Hepatocyte (in vitro differentiated cells): ENCODE data around the gene PI4KA. TPM values are rescaled to one million over a fixed set of nuclear protein-coding genes. Genes with fewer than 3 reads are reported as not detected.

Experiments
- DNase-seq: peaks from one replicate; pipeline ENCODE4 v3.0.0-alpha.2; 2016; ENCODE audit warnings: low spot score
- H2AFZ ChIP-seq: fragments of 200-600 bp; sonication (generic); 2 replicates; pipeline ENCODE4 v1.6.0; 2016; ENCODE audit warnings: antibody characterized with exemption, mild to moderate bottlenecking
- H3K27ac ChIP-seq: fragments of 200-600 bp; sonication (generic); 2 replicates; pipeline ENCODE4 v1.5.1; 2016; ENCODE audit warnings: mild to moderate bottlenecking
- H3K27me3 ChIP-seq: fragments of 200-600 bp; sonication (generic); 2 replicates; pipeline ENCODE4 v1.6.1; 2016
- H3K36me3 ChIP-seq: fragments of 200-600 bp; sonication (generic); replicated peaks from 2 replicates; pipeline ENCODE4 v1.5.1; 2016; ENCODE audit warnings: low read depth; ENCODE audit not compliant: insufficient read depth
- H3K4me1 ChIP-seq: fragments of 200-600 bp; sonication (generic); 2 replicates; pipeline ENCODE4 v1.5.1; 2016; ENCODE audit warnings: mild to moderate bottlenecking, moderate library complexity; ENCODE audit not compliant: insufficient read depth
- H3K4me2 ChIP-seq: fragments of 200-600 bp; sonication (generic); 2 replicates; pipeline ENCODE4 v1.6.0; 2016
- H3K4me3 ChIP-seq: fragments of 200-600 bp; sonication (generic); 2 replicates; pipeline ENCODE4 v1.5.1; 2016; ENCODE audit warnings: mild to moderate bottlenecking
- H3K79me2 ChIP-seq: fragments of 200-600 bp; sonication (generic); 2 replicates; pipeline ENCODE4 v1.6.0; 2017; ENCODE audit warnings: mild to moderate bottlenecking
- H3K9me2 ChIP-seq: fragments of 200-600 bp; sonication (generic); replicated peaks from 2 replicates; pipeline ENCODE4 v1.6.0; 2017; ENCODE audit warnings: mild to moderate bottlenecking; ENCODE audit not compliant: insufficient read depth
- H3K9me3 ChIP-seq: fragments of 200-600 bp; sonication (generic); 2 replicates; pipeline ENCODE4 v1.5.1; 2016; ENCODE audit warnings: low read depth, mild to moderate bottlenecking
- H4K20me1 ChIP-seq: fragments of 200-600 bp; sonication (generic); 2 replicates; pipeline ENCODE4 v1.6.0; 2016; ENCODE audit warnings: mild to moderate bottlenecking; ENCODE audit not compliant: insufficient read depth, poor library complexity, severe bottlenecking
- EZH2 ChIP-seq: fragments of 200-600 bp; sonication (generic); IDR thresholded peaks from 2 replicates; pipeline ENCODE4 v1.6.1; 2016; ENCODE audit warnings: antibody characterized with exemption, mild to moderate bottlenecking, borderline replicate concordance
- EZH2phosphoT487 ChIP-seq: fragments of 200-600 bp; sonication (generic); IDR thresholded peaks from one replicate; pipeline ENCODE4 v1.6.1; 2018; ENCODE audit warnings: antibody characterized with exemption, mild to moderate bottlenecking, low read depth, moderate library complexity; ENCODE audit not compliant: unreplicated experiment, severe bottlenecking
- WGBS: methylation state at CpG from one replicate; pipeline ENCODE4 v1.1.6; 2016; ENCODE audit warnings: low lambda C conversion rate; ENCODE audit errors: missing lambda C conversion rate; 5-methylcytosine and 5-hydroxymethylcytosine counted together
- polyA plus RNA-seq: library from polyadenylated mRNA; unstranded; fragments of >200 nt; fragmentation: Nextera tagmentation; extraction: Ambion mirVana; gene quantifications from 2 replicates; pipeline ENCODE4 v1.2.1, GENCODE V29; 2016
- total RNA-seq: library from RNA; depleted of rRNA; stranded (reverse); fragments of >200 nt; gene quantifications from 2 replicates; pipeline ENCODE4 v1.2.3, GENCODE V29; 2014
- TF ChIP-seq, protein P1 (sequence below): fragments of 200-600 bp; sonication (generic); IDR thresholded peaks from 2 replicates; pipeline ENCODE4 v1.5.1; 2016; ENCODE audit warnings: antibody characterized with exemption, mild to moderate bottlenecking; ENCODE audit not compliant: poor library complexity

The PI4KA gene
- total and polyA plus RNA-seq, 2 experiments from 2014 or later, result 59.1 to 75.7 TPM

DNA sequence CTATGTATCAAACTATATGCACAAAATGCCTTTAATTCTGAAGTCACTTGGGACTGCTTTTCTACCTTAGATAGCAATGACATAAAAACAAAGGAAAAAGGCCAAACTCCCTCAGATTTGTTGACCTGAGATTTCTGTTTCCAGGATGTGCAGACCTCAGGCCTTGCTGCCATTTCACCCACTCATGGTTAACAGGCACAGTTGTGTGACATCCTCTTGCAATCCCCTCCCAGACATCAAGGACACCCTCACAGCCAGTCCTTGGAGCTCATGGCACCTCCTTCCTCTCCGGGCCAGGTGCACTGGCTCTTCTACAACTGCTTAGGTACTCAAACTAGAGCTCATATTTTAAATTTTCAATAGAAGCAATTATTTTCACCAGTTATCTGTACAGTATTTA lies 47.4 kb downstream of the PI4KA start:
- no peaks in the 10 kb centered on the region for H3K9me2 ChIP-seq
- TF ChIP-seq, protein P1, sequence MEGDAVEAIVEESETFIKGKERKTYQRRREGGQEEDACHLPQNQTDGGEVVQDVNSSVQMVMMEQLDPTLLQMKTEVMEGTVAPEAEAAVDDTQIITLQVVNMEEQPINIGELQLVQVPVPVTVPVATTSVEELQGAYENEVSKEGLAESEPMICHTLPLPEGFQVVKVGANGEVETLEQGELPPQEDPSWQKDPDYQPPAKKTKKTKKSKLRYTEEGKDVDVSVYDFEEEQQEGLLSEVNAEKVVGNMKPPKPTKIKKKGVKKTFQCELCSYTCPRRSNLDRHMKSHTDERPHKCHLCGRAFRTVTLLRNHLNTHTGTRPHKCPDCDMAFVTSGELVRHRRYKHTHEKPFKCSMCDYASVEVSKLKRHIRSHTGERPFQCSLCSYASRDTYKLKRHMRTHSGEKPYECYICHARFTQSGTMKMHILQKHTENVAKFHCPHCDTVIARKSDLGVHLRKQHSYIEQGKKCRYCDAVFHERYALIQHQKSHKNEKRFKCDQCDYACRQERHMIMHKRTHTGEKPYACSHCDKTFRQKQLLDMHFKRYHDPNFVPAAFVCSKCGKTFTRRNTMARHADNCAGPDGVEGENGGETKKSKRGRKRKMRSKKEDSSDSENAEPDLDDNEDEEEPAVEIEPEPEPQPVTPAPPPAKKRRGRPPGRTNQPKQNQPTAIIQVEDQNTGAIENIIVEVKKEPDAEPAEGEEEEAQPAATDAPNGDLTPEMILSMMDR, result no peak
- TF ChIP-seq EZH2phosphoT487, result no peak
- TF ChIP-seq EZH2, result no peak
- H3K9me3 ChIP-seq, result no peaks in the 10 kb centered on the region
- H4K20me1 ChIP-seq, result no peaks in the 10 kb centered on the region
- H3K27ac ChIP-seq, result no peak overlapping the region
- no peak overlapping the region for H2AFZ ChIP-seq
- no peak for DNase-seq
- H3K36me3 ChIP-seq, result no peaks in the 10 kb centered on the region
- no peaks in the 10 kb centered on the region for H3K79me2 ChIP-seq
- WGBS, result 100% methylated on average over 1 of the region's 1 CpG
- no peak overlapping the region for H3K4me2 ChIP-seq
- H3K4me3 ChIP-seq, result no peak overlapping the region
- no peaks in the 10 kb centered on the region for H3K4me1 ChIP-seq
- H3K27me3 ChIP-seq, result no peaks in the 10 kb centered on the region

DNA sequence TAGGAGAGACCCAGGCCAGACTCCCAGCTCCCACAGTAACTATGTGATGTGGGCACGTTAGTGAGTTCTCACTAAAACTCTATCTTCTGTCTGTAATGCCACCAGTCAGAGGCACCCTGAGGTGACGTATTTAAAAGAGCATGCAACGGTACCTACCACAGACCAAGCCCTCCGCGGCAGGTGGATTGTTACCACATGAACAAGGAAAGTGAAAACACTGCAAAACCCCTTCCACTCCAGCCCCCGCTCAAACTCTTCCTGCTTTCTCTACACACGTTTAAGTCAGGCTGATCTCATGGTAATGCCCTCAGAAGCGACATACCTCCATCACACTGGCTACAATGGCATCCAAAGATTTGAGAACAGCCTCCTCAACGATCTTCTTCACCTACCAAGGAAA lies 48.0 kb downstream of the PI4KA start:
- Histone ChIP-seq H3K79me2 (no peaks in the 10 kb centered on the region), H3K4me2 (no peak overlapping the region), H2AFZ (no peak overlapping the region), H3K4me1 (no peaks in the 10 kb centered on the region), H3K27ac (no peak overlapping the region), H3K27me3 (no peaks in the 10 kb centered on the region), H3K9me2 (no peaks in the 10 kb centered on the region), H3K4me3 (no peak overlapping the region), H4K20me1 (no peaks in the 10 kb centered on the region), H3K9me3 (no peaks in the 10 kb centered on the region), H3K36me3 (no peaks in the 10 kb centered on the region)
- DNase-seq, result no peak
- TF ChIP-seq EZH2 (no peak), EZH2phosphoT487 (no peak)
- TF ChIP-seq, protein P1, result no peak
- WGBS, result 94% methylated on average over 9 of the region's 9 CpGs

DNA sequence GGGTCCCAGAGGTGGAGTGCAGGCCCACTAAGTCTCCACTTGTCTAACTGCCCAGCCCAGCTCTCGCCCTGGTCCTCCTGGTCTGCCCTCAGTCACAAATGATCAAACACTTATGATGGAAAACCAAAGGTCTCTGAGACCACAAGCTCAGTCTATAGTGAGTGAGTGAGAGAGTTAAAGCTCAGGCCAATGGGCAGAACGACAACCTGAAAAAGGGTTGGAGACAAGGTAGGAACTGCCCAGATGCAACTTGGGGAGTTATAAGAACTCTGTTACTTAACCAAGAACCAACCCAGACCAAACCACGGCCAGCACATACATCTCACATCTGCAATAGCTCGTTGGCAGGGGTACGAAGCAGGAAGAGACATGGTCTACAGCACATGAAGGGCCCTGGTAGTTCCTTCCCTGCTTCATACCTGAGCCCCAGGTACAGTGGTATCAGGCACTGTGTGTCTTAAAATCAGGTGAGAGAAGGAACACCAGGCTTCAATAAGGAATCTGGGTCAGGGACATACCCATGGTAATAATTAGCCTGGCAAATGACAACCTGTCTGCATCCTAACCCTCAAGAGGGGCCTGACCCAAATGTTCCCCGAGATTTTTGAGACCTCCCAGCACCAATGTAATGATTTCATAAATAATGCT lies 48.9 kb downstream of the PI4KA start:
- no peaks in the 10 kb centered on the region for H3K36me3 ChIP-seq
- H3K9me2 ChIP-seq, result no peaks in the 10 kb centered on the region
- H3K4me2 ChIP-seq, result no peak overlapping the region
- no peak overlapping the region for H3K27ac ChIP-seq
- WGBS, result 96% methylated on average over 6 of the region's 6 CpGs
- no peak for DNase-seq
- no peaks in the 10 kb centered on the region for H3K79me2 ChIP-seq
- H3K27me3 ChIP-seq, result no peaks in the 10 kb centered on the region
- TF ChIP-seq EZH2 (no peak), EZH2phosphoT487 (no peak)
- TF ChIP-seq, protein P1, result no peak
- H3K4me1 ChIP-seq, result no peaks in the 10 kb centered on the region
- no peak overlapping the region for H2AFZ ChIP-seq
- no peak overlapping the region for H3K4me3 ChIP-seq
- no peaks in the 10 kb centered on the region for H4K20me1 ChIP-seq
- H3K9me3 ChIP-seq, result no peaks in the 10 kb centered on the region

DNA sequence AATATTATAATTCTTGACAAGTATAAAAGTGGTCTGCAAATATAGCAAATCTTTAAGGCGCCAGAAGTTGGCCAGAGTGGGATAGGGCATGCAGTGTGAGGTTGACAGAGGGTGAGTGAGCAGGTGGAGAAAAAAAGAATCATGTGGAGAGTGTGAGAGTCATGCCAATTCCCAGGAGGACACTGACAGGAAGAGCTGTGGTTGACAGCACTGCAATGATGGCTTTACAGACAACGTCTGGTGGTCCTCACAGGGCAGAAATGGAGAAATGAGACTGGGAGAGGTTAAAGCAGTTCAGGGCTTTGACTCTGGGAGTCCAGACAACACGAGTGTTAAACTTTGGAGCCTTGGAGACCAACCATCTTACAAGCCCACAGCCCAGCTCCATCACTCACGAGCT lies 49.8 kb downstream of the PI4KA start:
- no peak overlapping the region for H2AFZ ChIP-seq
- H3K27me3 ChIP-seq, result no peaks in the 10 kb centered on the region
- no peaks in the 10 kb centered on the region for H4K20me1 ChIP-seq
- H3K4me3 ChIP-seq, result no peak overlapping the region
- 94% methylated on average over 4 of the region's 4 CpGs for WGBS
- H3K4me2 ChIP-seq, result no peak overlapping the region
- no peaks in the 10 kb centered on the region for H3K9me3 ChIP-seq
- H3K4me1 ChIP-seq, result no peaks in the 10 kb centered on the region
- DNase-seq, result no peak
- H3K27ac ChIP-seq, result no peak overlapping the region
- H3K9me2 ChIP-seq, result no peaks in the 10 kb centered on the region
- H3K79me2 ChIP-seq, result no peaks in the 10 kb centered on the region
- H3K36me3 ChIP-seq, result no peaks in the 10 kb centered on the region
- TF ChIP-seq, protein P1, result no peak
- TF ChIP-seq EZH2phosphoT487, result no peak
- no peak for TF ChIP-seq EZH2
